HG02623 (cell line): ENCODE measurements around the gene TBC1D32.
"Not testable (repeated sequence)": the region's sequence is repeated elsewhere in the genome, so short reads cannot be mapped to it uniquely, and the experiment has no call there.

ENCODE experiments used
- ATAC-seq: cut with Tn5 transposase; IDR thresholded peaks from one replicate; pipeline ENCODE4 v1.9.1; 2021; ENCODE audit warnings: moderate library complexity; ENCODE audit not compliant: unreplicated experiment

TBC1D32 gene

DNA sequence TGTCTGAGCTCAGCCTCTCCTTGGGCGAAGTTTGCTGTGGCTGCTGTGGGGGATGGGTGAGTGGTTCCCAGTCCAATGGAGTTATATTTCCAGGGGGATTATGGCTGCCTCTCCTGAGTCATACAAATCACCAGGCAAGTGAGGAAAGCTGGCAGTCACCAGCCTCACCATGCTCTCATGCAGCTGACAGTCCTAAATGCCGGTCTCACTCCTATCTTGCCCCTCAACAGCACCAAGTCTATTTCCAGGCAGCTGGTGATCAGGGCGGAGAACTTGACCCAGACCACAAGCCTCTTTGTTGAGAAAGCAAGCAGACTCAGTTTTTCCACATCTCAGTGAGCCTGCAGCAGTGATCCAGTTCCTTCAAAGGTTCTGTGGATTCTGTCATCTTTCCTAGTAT is 98.9 kb downstream of the TBC1D32 start:
- ATAC-seq: no peak

DNA sequence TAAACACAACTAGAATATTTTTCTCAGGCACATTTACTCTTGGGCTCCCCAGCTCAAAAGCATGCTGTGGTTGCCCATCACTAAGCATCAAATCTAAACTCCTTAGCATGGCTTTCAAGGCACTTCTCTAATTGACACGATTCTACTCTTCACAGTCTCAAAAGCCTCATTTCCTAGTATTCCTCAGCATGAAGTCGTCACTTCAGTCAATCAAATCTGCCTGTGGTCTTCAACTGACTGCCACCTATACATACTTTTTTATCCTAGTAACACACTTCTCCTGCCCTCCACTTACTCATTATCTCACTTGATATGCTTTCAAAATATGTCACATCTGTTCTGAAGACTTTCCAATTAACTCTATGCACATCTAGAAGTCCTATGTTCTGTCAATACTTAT is 110.3 kb downstream of the TBC1D32 start:
- ATAC-seq: no peak

DNA sequence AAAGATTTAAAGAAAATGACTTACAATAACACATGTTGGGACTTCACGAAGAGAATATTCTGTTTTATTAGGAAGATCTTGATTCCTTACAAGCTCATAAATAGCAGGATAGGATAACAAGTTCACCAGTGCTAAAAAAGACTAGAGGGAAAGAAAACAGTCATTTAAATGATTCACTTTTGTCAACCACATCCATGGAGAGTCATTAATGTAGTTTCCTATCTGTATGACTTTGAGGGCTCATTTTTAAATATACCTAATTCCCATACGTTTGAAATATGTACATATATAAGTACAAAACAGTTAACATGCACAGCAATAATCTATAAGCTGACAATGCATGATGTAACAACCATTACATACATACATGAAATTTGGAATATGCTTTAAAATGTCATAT is 111.1 kb downstream of the TBC1D32 start:
- no peak for ATAC-seq

DNA sequence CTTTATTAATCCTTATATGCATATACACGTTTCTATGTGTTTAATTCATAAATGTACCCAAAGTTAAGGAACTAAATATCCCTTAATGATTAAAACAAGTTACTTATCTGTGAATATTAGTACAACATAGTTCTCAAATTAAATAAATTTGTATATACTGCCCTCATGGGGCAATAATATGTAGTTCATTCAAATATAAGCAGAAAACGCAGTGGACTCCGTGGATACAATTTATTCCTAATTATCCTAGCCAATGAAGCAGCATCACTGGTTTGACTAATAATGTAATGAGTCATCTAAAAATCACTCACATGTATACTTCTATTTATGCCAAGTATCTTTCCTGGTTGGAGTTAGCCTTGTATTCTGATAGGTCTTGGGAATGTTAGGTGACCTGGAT is 111.6 kb downstream of the TBC1D32 start:
- no peak for ATAC-seq

DNA sequence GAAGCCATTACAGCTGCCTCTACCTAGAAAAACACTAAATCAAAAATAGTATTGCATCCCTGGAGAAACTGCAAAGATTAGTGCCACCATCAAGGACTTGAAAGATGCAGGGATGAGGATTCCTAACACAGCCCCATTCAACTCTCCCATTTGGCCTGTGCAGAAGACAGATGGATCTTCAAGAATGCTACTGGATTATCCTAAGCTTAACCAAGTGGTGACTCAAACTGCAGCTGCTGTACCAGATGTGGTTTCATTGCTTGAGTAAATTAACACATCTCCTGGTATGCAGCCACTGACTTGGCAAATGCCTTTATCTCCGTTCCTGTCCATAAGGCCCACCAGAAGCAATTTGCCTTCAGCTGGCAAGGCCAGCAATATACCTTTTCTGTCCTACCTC is 117.4 kb downstream of the TBC1D32 start:
- no peak for ATAC-seq

DNA sequence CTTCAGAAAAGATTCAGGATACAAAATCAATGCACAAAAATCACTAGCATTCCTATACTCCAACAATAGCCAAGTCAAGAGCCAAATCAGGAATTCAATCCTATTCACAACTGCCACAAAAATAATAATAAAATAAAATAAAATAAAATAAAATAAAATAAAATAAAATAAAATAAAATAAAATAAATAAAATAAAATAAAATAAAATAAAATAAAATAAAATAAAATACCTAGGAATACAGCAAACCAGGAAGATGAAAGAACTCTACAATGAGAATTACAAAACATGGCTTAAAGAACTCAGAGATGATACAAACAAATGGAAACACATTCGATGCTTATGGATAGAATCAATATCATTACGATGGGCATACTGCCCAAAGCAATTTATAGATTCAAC is 120.9 kb downstream of the TBC1D32 start:
- ATAC-seq: not testable (repeated sequence)

DNA sequence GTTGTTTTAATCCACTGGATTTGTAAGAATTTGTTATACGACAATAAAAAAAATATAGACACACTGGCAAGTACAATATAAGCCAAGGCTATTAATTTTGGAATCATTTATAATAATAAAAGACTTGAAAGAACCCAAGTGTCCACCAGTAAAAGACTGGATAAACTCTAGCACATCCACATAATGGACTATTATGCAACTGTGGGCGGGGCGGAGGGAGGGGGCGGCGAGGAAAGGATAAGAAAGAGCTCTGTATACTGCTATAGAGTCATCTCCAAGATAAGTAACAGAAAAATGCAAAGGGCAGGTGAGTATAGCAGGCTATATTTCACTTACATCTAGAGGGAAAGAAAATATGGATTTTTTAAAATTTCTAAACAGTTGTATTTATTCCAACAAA is 123.3 kb downstream of the TBC1D32 start:
- no peak for ATAC-seq

DNA sequence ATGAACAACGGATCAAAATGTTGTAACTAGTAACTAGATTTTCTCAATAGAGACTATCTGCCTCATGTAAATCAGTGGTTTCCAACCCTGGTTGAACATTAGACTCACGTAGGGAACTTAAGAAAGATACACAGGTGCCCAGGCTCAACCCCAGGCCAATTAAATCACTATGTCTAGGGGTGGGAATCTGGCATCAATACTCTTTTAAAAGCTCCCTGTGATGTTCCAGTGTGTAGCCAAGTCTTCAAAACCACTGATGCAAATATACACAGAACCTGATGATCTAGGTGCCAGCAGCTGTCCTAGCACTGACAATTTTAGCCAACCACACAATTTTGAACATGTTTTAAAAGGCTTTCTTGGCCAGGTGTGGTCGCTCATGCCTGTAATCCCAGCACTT is 128.7 kb downstream of the TBC1D32 start:
- ATAC-seq: peak; percentile 51

DNA sequence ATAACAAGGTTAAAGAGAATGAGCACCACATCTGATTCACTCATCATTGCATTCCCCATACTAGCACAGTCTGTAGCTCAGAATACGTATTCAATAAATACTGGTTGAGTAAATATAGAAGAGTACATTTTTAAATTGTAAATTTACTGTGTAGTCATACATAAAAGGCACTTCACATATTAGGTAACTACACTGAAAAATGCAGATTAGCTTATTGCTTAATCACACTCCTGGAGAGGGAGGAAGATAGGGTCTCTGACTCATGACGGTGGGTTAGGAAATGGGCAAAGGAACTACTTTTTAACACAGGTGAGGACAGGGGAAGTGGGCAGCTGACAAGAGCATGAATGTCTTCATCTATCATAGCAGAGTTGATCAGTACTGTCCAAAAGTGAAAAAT is 133.2 kb downstream of the TBC1D32 start:
- ATAC-seq: no peak

DNA sequence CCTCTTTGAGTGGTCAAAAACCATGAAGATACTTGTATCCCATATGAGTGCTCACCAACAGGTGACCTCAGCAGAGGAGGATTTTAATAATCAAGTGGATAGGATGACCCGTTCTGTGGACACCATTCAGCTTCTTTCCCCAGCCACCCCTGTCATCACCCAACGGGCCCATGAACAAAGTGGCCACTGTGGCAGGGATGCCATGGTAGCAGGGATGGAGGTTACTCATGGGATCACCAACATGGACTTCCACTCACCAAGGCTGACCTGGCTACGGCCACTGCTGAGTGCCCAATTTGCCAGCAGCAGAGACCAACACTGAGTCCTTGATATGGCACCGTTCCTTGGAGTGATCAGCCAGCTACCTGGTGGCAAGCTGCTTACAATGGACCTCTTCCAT is 138.2 kb downstream of the TBC1D32 start:
- ATAC-seq: not testable (repeated sequence)

DNA sequence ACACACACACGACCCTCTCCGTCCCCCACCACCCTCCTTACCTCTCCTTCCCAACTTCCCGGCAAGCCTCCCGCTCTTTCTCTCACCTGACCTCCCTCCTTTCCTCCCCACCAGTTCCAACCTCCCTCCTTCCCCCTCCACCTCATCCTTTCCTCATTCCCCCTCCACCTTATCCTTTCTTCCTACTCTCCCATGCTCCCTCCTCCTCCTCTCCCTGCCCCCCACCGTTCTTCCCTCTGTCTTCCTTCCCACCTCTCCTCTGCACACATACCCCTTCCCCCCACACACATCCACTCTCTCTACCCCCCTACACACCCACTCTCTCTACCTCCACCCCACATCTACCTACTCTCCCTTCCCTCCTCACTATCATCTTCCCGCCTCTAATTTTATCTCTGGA is 144.2 kb downstream of the TBC1D32 start:
- no peak for ATAC-seq

DNA sequence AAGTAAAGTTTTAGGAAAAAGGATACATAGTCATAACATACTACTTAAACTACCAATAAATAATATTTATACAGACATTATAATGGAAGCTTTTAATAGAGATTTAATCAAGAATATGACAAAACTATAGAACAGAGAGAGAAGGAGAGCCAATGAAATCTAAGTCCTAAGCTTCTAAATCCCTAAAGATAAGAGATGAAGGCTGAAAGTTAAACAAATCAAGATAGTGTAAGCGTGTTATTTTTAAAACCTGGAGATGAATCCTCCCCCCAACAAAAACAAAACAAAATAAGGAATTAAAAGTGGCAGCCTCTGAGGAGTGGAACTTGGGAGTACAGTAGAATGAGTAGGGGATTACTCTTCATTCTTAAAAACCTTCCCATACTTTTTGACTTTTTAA is 145.9 kb downstream of the TBC1D32 start:
- ATAC-seq: no peak

DNA sequence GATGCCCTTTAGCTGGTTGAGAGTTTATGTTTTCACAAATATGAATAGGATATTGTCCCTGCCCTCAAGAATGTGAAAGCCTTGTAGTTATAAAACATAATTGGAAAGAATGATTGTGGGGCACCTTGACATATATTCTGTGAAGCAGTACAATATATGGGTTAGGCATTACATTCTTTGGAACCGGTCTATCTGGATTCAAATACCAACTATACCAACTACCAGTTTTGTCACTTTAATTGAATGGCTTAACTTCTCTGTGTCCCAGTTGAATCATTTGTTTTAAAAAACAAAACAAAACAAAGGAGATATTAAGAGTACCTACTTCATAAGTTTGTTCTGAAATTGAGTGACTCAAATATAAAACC is 146.5 kb downstream of the TBC1D32 start:
- ATAC-seq: no peak

DNA sequence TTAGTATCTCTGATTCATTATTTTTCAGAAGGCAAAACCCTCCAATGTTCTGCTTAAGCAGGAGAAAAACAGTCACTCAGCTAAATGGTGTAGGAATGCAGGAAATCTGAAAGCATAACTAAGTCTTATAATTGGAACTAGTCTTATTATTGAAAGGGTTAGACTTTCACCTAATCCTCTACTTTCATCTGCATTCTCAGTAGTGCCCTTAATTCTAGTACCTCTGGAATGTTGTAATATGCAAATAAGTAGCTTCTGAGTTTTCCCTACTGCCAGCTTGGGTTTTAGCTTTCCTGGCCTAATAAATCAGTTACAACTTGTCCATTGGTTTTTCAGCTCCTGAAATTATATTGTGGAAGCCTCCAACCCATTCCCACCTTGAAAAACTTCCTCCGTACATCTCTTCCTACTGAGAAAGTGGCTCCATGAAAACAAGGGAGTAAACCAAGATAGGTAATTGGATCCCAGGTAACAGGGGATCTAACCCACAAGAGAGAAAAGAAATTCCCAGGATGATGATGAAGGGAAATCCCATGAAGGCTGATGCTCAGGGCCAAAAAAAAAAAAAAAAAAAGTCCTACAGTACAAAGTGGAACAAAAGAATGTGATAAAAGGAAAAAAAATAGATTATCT is 147.0 kb downstream of the TBC1D32 start:
- no peak for ATAC-seq

DNA sequence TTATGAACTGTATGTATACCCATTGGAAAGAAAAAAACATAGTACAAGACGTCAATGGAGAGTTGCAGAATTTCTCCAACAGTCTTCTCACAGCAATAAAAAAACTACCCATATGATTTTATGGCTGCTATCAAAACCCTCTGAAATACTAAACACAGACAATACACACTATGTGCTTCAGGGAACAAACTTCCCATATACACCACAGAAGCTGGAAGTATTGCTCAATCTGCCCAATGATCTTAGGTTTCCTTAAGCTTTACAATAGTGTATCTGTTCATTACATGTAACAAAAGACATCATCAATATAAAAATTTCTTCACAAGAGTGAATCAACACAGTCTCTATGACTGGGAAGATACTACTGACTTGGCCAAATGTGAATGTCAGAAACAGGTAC is 150.5 kb downstream of the TBC1D32 start:
- no peak for ATAC-seq

DNA sequence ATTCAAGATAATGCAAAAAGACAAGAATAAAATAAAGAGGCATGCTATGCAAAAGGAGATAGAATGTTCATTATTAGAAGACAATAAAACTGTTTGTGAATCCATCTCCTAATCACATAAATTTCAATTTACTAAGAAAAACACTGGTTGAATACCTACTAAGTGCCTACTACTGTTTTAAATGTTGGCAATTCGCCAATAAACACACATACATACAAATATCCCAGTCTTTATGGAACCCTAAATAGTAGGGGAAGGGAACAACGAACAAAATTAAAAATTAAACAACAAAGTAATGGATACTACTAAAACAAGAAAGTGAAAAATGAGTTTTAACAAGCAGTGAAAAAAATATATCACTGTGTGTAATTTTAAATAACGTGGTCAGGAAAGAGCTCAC is 158.5 kb downstream of the TBC1D32 start:
- no peak for ATAC-seq

DNA sequence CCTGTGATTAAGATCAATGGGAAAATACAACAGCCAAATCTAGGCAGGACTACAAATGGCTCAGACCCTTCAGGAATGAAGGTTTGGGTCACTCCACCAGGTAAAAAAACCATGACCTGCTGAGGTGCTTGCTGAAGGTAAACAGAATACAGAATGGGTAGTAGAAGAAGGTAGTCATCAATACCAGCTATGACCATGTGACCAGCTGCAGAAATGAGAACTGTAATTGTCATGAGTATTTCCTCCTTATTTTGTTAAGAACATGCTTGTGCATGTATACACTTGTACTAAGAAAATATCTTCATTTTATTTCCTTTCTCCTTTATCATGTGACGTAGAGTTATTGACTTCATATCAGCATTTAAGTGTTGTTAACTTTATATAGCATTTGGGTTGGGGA is 161.8 kb downstream of the TBC1D32 start:
- ATAC-seq: not testable (repeated sequence)

DNA sequence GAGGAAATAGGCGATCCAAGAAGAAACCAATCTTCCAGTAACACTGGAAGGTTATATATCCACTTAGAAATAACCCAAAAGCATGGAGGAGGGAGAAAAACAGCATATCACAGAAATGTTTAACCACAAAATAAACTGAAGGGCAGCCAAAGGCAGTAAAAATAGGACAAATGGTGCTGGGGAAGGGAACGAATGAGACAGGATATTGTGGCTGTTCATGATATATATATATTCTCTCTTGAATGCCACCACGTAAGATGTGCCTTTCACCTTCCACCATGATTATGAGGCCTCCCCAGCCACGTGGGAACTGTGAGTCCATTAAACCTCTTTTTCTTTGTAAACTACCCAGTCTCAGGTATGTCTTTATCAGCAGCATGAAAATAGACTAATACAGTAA is 162.4 kb downstream of the TBC1D32 start:
- no peak for ATAC-seq

DNA sequence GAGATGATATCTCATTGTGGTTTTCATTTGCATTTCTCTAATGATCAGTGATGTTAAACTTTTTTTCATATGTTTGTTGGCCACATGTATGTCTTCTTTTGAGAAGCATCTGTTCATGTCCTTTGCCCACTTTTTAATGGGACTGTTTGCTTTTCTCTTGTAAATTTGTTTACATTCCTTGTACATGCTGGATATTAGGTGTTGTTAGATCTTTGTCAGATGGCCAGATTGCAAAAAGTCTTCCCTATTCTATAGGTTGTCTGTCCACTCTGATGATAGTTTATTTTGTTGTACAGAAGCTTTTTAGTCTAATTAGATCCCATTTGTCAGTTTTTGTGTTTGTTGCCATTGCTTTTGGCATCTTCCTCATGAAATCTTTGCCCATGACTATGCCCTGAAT is 172.4 kb downstream of the TBC1D32 start:
- ATAC-seq: no peak

DNA sequence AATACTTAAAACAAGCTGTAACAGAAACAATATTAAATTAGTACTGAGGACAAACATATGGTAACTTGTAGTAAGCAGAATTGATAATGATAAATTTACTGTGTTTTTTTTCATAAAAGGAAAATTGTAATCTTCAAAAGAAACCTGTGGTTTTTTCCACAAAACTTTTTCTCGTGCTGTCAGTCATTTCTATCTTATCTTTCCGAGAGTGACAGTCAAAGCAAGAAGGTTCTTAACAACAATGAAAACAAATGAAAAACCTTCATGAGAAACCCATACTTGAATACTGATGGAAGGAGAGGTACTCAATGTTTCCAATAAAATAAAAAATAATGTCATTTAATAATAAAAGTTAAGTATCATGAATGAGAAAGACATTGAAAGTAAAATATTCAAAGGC is 174.0 kb downstream of the TBC1D32 start:
- no peak for ATAC-seq

DNA sequence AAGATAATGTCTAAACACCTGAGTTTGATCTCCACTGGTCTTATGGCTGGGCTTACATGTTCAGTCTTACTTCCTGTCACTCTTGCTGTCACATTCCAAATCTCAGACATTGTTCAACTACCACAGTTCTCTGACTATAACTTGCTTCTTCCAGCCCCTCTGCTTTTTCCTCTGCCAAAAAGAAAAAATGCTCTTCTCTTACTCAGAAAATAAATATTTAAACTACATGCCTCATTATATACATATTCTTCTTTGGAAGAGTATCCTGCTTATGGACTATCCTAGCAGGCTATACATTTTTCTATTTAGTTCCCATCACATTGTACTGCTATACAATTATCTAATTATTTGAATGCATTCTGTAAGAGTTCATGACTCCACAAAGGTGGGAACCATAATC is 175.4 kb downstream of the TBC1D32 start:
- no peak for ATAC-seq

DNA sequence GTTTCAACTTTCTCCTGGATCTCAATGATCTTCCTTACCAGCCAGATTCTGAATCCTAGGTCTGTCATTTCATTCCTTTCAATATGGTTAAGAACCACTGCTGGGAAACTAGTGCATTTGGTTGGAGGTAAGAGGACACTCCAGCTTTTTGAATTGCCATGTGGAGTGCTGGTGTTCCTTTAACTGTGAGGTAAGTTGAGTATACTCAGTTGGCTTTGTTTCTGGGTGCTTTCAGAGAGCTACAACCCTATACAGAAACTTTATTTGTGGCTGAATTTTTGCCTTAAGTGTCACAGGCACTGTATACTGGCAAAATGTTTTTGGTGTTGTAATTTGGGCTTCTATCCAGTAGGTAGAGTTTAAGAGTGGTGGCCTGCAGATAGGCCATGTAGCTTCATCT is 175.8 kb downstream of the TBC1D32 start:
- ATAC-seq: no peak

DNA sequence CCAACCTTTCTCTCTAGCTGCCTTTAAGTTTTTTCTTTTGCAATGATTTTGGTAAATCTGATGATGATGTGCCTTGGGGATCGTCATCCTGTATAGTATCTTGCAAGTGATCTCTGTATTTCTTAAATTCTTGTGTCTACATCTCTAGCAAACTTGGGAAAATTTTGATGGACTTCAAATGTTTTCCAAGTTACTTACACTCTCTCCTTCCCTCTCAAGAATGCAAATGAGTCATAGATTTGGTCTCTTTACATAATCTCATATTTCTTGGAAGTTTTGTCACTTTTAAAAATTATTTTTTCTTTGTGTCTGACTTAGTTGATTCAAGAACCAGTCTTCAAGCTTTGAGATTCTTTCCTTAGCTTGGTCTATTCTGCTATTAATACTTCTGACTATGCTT is 176.4 kb downstream of the TBC1D32 start:
- ATAC-seq: no peak

DNA sequence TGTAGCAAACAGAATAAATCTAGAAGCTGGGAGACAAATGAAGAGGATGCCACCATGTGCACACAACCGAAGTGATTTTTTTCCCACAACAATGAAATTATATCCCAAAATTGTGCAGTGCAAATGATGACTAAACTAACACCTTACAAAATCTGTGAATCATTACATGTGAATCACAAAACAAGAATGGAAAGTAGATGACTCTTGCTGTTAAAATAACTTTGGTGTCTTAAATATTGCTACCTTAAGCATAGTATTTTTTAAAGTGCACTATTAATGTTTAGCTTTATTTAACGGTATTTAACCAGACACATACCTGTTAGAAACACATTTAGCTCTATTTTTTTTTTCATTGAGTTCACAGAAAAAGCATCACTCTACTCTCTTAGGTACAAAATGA is 190.8 kb downstream of the TBC1D32 start:
- ATAC-seq: no peak
